Measurements from ENCODE around the gene CACNA1S.

- TF ChIP-seq CTCF (IDR thresholded peaks at IDR 0.05; ENCODE audit: poor library complexity) (no peak), EZH2 (IDR thresholded peaks at IDR 0.05; ENCODE audit: borderline replicate concordance) (no peak)
Measured at GRCh38 chr1:201076092-201076491, 36.1 kb downstream of the CACNA1S start.

Measured in hepatocyte (in vitro differentiated cells).